HG02885 (cell line): ENCODE data around the gene ETV6.
"Not testable (repeated sequence)": the region's sequence is repeated elsewhere in the genome, so short reads cannot be mapped to it uniquely, and the experiment has no call there.

ENCODE experiments used
- ATAC-seq: cut with Tn5 transposase; IDR thresholded peaks from one replicate; pipeline ENCODE4 v1.9.1; 2021; ENCODE audit warnings: mild to moderate bottlenecking; ENCODE audit not compliant: unreplicated experiment, poor library complexity

The ETV6 gene

DNA sequence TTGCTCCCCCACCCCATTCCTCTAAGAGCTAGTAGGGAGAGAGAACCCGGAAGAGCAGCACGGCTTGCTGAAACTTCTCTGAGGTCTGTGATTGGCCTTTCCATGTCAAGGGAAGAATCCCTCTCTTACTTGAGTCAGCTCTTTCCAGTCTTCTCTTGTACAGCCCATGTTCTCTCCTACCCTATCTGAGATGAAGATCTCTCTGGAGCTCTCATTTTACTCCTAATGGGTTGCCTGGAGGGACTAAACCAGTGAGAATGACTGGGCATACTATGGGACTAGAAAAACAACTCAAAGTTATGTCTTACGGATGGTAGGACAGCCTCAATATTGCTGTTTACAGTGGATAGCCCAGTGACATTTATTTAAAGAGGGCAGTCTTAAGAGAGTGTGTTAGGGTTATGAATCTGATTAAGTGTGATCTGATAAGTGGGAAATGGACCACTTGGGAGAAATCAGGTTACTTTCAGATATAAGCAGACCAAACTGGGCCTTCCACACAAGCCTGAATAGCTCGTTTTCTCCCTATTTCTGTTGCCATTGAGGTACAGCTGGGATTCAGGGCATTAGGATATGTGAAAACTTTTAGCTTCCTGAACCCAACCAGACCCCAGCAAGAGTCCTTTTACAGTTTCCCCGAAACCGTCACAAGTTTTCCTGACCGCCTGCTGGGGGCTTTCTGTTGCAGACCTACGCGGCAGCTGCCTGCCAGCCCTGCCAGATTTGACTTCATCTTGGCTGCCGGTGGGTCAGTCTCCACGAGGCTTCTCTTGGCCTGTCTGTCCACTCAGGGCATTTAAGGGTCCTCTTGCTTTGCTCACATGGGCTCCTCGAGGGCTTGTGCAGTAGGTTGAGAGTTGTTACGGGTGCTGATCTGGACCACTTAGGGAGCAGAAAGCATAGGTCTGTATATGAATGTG, 16.9 kb downstream of the ETV6 start:
- no peak for ATAC-seq

DNA sequence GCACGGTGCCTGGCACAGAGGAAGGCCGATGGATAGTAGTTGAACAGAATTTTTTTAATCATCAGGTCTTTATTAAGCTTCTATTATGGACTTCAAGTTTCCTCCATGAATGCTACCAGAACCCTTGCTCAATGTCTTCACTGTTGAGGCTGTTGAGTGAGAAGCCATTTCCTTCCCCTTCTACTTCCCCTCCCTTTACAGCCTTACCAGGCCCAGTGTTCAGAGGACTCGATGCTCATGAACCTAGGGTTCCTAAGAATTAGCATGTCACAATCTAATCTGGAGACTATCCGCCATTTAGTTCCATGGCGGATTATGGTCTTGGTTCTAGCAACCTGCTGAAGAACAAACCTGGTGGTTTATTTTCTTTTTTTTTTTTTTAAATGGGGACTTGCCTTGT, 17.7 kb downstream of the ETV6 start:
- ATAC-seq = no peak

GRCh38 chr12:11668611-11669010, 19.1 kb downstream of the ETV6 start:
- no peak for ATAC-seq

DNA sequence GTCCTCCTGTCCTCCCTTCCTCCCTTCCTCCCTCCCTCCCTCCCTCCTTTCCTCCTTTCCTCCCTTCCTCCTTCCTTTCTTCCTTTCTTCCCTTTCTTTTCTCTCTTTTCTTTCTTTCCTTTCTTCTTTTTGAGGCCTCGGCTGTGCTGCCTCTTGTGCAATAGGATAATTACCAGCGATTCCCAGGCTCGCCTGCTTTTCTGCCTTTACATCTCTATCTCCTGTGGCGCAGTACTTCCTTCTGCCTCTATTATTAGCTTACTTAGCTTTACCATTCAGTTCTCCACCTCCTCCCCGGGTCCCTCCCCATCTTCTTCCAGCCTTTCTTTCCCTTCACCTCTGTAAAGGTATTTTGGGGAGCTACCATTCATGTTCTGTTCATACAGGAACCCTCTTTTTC, 19.9 kb downstream of the ETV6 start:
- ATAC-seq = no peak

GRCh38 chr12:11672256-11673191, 23.1 kb downstream of the ETV6 start:
- ATAC-seq = no peak

- no peak for ATAC-seq
Measured at GRCh38 chr12:11673666-11674461, 24.4 kb downstream of the ETV6 start.

- no peak for ATAC-seq
Measured at GRCh38 chr12:11674894-11675390, 25.5 kb downstream of the ETV6 start.

DNA sequence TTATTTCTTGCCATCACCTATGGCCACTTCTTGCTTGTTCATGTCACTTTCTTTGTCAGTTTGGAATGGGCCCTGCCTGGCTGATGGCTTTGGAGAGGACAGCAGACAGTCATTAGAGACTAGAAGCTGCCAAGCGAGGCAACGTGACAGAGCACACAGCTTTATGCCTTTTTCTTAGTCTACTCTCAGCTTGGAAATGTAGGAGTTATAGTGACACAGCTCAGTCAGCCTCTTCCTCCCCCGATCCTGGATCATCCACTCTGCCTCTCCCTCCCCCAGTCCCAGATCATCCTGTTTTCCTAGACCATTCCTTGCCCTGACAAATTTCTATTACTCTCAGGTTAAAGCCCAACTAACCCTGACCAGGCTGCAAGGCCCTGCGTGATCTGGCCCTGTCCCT, 26.6 kb downstream of the ETV6 start:
- ATAC-seq = no peak

GRCh38 chr12:11677093-11677492, 27.6 kb downstream of the ETV6 start:
- no peak for ATAC-seq

DNA sequence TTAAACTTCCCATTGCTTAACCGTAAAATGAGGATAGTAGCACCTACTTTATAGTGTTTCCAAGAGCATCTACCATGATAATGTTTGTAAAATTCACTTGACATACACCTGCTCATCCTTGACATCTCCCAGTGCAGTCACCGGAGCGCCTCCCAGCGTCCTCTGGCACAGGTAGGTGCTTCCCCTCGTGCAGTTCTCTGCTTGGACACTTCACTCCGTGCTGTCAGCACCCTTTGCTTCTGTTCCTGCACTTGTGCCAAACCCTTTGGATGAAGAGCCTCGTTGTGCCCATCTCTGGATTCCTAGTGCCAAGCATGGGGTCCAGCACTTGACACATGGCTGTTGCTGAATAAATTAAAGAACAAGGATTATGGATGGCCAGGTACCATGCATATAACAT, 28.3 kb downstream of the ETV6 start:
- no peak for ATAC-seq

GRCh38 chr12:11678781-11679180, 29.3 kb downstream of the ETV6 start:
- no peak for ATAC-seq

GRCh38 chr12:11681207-11681606, 31.7 kb downstream of the ETV6 start:
- no peak for ATAC-seq

GRCh38 chr12:11681695-11682094, 32.2 kb downstream of the ETV6 start:
- not testable (repeated sequence) for ATAC-seq

- no peak for ATAC-seq
Measured at GRCh38 chr12:11684393-11684792, 34.9 kb downstream of the ETV6 start.

GRCh38 chr12:11684811-11685210, 35.3 kb downstream of the ETV6 start:
- no peak for ATAC-seq

DNA sequence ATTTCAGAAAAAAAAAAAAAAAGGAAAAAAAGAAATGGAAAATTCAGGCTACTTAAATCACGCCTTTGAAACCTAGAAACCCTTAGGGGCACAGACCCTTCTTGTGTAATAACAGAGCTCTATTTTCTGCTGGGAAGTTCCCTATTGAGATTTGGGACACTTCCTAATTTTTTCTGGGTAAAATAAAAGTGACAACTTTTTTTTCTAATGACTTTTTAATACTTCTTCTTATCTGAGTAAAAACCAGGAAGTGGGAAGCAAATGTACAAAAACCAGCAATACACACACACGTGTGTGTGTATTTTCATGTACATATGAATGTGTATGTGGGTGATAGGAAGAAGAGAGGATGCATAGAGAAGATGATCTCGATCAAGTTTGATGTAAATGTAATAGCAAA, 35.8 kb downstream of the ETV6 start:
- no peak for ATAC-seq

DNA sequence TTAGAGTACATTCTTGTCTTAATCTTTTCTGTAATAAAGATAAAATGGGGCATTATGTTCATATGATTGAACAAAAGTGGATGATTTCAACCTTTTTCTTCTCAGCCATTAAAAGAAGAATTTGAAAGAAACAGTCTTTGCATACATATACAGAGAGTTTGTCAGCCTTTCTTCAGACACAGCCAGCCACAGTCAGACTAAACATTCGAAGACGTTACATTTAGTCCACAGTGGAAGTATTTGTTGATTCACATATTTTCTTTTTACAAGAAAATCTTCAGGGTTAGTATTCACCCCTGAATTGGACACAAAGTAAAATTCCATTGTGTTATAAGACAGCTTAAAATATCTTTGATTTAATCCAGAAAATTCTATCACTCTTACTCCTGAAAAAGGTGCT, 36.2 kb downstream of the ETV6 start:
- no peak for ATAC-seq

DNA sequence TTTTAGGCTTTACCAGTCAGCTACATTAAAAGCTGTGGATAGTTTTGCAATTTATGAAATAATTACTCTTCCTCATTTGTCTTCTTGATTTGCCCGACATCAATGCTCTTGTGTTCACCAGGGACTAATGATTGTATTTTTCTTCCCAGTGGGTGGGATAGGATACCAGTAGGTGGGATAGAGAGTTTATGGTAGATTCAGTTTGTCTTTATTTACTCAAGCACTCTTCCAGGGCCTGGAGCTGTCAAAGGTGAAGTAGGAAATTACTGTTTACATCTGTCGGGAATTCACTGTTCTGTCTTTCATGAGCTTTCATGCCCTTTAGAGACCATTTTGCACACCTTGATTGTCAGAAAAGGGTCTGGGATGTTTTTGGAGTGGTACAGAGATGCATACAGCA, 36.6 kb downstream of the ETV6 start:
- ATAC-seq = no peak

- no peak for ATAC-seq
Measured at GRCh38 chr12:11687528-11687927, 38.1 kb downstream of the ETV6 start.

GRCh38 chr12:11688379-11688778, 38.9 kb downstream of the ETV6 start:
- ATAC-seq = no peak
